Thyroid gland (tissue), 4 donors: Measurements from ENCODE around the gene HES4. TPM values are rescaled to one million over a fixed set of nuclear protein-coding genes. Genes with fewer than 3 reads are reported as not detected.

Experiments
- DNase-seq, 2 donors: peaks; one replicate each; pipeline ENCODE4 v3.0.0-alpha.2; 2019
- H3K27ac ChIP-seq, 3 donors: fragments of 200-600 bp; sonication (generic); 1 replicate in 2 of 3; 2 replicates in 1 of 3; pipeline ENCODE4 v1.5.1; 2016 to 2019; ENCODE audit warnings: mild to moderate bottlenecking in 1 of 3, moderate library complexity in 1 of 3
- H3K27me3 ChIP-seq: fragments of 200-600 bp; sonication (generic); one replicate; pipeline ENCODE4 v1.5.1; 2019
- H3K36me3 ChIP-seq, 2 donors: fragments of 200-600 bp; sonication (generic); one replicate each; pipeline ENCODE4 v1.5.1; 2016 to 2019
- H3K4me1 ChIP-seq, 2 donors: fragments of 200-600 bp; sonication (generic); one replicate each; pipeline ENCODE4 v1.5.1; 2017 to 2019
- H3K4me3 ChIP-seq, 3 donors: fragments of 200-600 bp; sonication (generic); replicated peaks in 1 of 3; 1 replicate in 2 of 3; 2 replicates in 1 of 3; pipeline ENCODE4 v1.5.1; 2016; ENCODE audit warnings: mild to moderate bottlenecking in 1 of 3
- H3K9me3 ChIP-seq: fragments of 200-600 bp; sonication (generic); one replicate; pipeline ENCODE4 v1.5.1; 2017
- POLR2A ChIP-seq, 2 donors: fragments of 450-650 bp; IDR thresholded peaks; one replicate each; pipeline ENCODE4 v1.6.1; 2017; ENCODE audit warnings: antibody characterized with exemption in 2 of 2, mild to moderate bottlenecking in 2 of 2, moderate library complexity in 1 of 2
- WGBS, 2 donors: methylation state at CpG; one replicate each; pipeline ENCODE4 v1.1.5; 2017; 5-methylcytosine and 5-hydroxymethylcytosine counted together
- intact Hi-C: fragments of 100-400 bp; cut with DNase I; formaldehyde crosslinking; loops from one replicate; pipeline ENCODE4 v1.15.1; 2023
- total RNA-seq, 4 donors: library from RNA; depleted of rRNA; stranded (reverse); fragments of >200 nt; gene quantifications; one replicate each; pipeline ENCODE4 v1.2.3, GENCODE V29; 2016
- TF ChIP-seq, protein P1 (sequence below), 6 experiments: fragments of 200-600 bp in 3 of 6; fragments of 450-650 bp in 3 of 6; sonication (generic) in 3 of 6; IDR thresholded peaks; one replicate each; pipeline ENCODE4 v1.5.1; 2016 to 2019; ENCODE audit warnings: antibody characterized with exemption in 6 of 6, mild to moderate bottlenecking in 2 of 6, inconsistent platforms in 1 of 6, moderate library complexity in 1 of 6

The HES4 gene
- total RNA-seq, 4 donors from 2014 or later, result 5.0 to 29.2 (median 18.6) TPM

DNA sequence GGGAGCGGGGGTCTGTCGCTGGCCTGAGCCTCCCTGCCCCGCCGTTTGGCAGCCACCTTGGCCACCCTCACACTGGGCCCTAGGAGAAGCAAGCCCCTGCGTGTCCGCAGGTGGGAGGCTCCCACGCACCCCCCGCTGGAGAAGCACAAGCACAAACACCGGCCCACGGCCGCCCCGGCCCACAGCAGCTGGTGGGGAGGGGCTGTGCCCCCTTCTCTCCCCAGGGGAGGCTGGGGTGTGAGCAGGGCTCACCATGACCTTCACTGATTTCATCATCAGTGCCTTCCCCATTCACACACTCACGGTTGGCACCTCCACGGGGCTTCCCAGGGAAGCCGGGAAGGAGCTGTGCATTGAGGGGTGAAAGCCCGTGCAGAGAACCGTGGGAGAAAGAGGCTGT, 27.9 kb upstream of the HES4 start:
- no peaks in the 10 kb centered on the region for H3K36me3 ChIP-seq
- no peaks in the 10 kb centered on the region for H3K27me3 ChIP-seq
- no peak overlapping the region for H3K27ac ChIP-seq
- peaks cover 29 to 41% of the 10 kb centered on the region in 2 donors for H3K4me1 ChIP-seq
- 71 to 89% methylated on average over 5 to 16 of the region's 17 CpGs for WGBS, 2 donors
- intact Hi-C loops, result no loop called here
- DNase-seq, result no peak
- H3K9me3 ChIP-seq, result no peaks in the 10 kb centered on the region
- TF ChIP-seq, protein P1, sequence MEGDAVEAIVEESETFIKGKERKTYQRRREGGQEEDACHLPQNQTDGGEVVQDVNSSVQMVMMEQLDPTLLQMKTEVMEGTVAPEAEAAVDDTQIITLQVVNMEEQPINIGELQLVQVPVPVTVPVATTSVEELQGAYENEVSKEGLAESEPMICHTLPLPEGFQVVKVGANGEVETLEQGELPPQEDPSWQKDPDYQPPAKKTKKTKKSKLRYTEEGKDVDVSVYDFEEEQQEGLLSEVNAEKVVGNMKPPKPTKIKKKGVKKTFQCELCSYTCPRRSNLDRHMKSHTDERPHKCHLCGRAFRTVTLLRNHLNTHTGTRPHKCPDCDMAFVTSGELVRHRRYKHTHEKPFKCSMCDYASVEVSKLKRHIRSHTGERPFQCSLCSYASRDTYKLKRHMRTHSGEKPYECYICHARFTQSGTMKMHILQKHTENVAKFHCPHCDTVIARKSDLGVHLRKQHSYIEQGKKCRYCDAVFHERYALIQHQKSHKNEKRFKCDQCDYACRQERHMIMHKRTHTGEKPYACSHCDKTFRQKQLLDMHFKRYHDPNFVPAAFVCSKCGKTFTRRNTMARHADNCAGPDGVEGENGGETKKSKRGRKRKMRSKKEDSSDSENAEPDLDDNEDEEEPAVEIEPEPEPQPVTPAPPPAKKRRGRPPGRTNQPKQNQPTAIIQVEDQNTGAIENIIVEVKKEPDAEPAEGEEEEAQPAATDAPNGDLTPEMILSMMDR (IDR thresholded peaks at IDR 0.05), result no peak
- no peak for TF ChIP-seq POLR2A (IDR thresholded peaks at IDR 0.05)
- no peak overlapping the region for H3K4me3 ChIP-seq

DNA sequence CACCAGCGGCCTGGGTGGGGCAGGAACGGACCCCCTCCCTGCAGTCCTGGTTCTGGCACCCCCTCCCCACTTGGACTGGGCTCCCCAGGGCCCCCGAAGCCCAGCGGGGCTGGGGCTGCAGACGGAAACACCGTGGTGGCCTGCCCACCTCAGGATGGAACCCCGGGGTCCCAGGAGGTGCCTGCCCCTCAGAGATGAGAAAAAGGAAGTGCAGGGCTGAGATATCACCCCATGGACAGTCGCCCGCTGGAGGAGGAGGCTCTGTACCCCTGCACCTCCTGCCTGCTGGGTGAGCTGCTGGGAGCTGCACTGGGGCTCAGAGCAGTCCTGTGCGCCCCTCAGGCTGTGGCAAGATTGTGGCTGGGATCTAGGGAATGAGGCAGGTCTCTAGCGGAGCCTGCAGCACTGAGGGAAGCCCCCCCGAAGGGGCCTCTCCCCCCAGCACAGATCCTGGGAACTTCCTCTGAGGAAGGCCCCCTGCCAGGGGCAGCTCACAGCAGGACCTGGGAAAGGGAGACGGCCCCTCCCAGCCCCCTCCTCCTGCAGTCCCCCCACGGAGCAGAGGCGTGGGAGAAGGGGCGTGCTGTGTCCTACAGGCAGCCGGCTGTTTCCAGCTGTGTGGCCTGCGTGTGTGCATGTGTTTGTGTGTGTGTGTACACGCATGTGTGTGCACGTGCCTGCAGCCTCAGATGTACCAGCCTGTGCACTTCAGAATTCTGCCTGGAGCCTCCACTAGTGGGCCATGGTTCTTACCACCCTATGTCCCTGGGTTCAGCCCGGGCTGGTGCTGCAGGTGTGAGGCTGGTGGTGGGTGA, 26.9 kb upstream of the HES4 start:
- Histone ChIP-seq H3K4me3 (no peak overlapping the region), H3K9me3 (no peaks in the 10 kb centered on the region), H3K27me3 (no peaks in the 10 kb centered on the region), H3K27ac (no peak overlapping the region), H3K36me3 (no peaks in the 10 kb centered on the region), H3K4me1 (peaks cover 25 to 35% of the 10 kb centered on the region in 2 donors)
- WGBS, 2 donors, result 82 to 92% methylated on average over 5 to 6 of the region's 21 CpGs
- DNase-seq, result no peak
- TF ChIP-seq, protein P1 (IDR thresholded peaks at IDR 0.05), result no peak
- TF ChIP-seq POLR2A (IDR thresholded peaks at IDR 0.05), result no peak
- intact Hi-C loops, result no loop called here

DNA sequence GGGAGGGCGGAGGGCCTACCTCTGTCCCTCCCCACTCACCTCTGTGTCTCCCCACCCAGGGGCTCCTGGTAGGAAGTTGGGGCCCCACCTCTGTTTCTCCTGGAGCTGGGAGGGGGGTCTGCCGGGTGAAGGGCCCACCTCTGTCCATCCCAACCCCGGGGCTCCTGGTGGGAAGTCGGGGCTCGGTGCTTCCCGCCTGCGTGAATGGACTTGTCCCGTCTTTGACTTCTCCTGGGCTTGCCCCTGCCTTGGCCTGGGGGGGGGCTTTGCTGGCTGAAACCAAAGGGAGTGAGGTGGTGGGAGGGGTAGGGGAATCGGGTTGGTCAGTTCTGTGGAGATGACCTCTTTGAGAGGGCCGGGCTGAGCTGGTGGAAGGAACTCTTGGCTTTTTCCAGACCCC, 25.8 kb upstream of the HES4 start:
- intact Hi-C loops, result no loop called here
- TF ChIP-seq POLR2A (IDR thresholded peaks at IDR 0.05), result no peak
- TF ChIP-seq, protein P1 (IDR thresholded peaks at IDR 0.05), result no peak
- H3K4me3 ChIP-seq, result no peak overlapping the region
- peak overlapping the region in 1 of 3 donors; percentile 91 for H3K27ac ChIP-seq
- no peak for DNase-seq
- 82 to 91% methylated on average over 8 to 9 of the region's 10 CpGs for WGBS, 2 donors
- H3K9me3 ChIP-seq, result no peaks in the 10 kb centered on the region
- H3K27me3 ChIP-seq, result no peaks in the 10 kb centered on the region
- H3K36me3 ChIP-seq, result no peaks in the 10 kb centered on the region
- H3K4me1 ChIP-seq, result peaks cover 33 to 46% of the 10 kb centered on the region in 2 donors

DNA sequence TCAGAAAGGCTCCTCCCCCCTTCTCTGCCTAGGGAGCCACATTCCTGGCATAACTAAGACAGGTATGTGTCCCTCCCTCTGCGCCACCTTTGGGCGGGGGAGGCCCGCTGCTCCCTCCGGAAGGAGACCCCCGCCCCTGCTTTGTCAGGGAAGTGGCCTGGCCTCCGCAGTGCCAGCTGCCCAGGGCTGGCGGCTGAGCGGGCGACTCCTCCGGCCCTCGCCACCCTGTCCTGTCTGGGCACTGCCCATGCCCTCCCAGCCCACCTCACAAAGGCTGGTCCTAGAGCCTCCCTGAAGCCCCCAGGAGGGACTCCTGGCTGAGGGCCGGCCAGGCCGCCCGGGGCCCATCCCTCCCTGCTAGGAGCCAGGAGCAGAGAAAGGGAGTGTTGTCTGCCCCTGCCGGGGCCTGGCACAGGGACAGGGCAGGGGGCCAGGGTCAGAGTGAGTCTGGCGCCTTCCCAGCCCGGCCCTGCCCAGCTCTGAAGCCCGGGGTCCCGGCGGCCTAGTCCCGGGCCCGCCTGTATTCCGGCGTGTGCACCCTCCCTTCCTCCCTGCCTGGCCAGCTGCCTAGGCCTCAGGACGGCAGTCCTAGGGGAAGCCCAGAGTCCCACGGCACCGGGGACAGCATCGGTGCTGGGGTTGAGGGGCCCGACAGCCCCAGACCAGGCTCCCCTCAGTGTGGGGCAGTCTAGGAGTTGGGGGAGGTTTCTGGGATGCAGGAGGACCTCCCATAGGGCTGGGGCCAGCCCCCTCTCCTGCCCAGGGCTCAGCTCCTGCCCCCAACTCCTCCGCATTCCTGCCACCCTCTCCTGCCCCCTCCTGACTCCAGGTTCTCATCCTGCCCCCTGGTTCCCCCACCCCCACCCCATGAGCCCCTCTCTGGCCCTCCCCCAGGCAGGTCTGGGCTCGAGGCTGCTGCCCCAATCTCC, 25.1 kb upstream of the HES4 start:
- Histone ChIP-seq H3K36me3 (no peaks in the 10 kb centered on the region), H3K9me3 (no peaks in the 10 kb centered on the region), H3K27ac (peak overlapping the region; percentile 66 to 91 (median 84)), H3K27me3 (no peaks in the 10 kb centered on the region), H3K4me3 (peak overlapping the region in 1 of 3 donors; percentile 41), H3K4me1 (peaks cover 33 to 47% of the 10 kb centered on the region in 2 donors)
- intact Hi-C loops, result no loop called here
- DNase-seq, result peak; percentile 94 to 95
- 14 to 38% methylated on average over 8 to 12 of the region's 31 CpGs for WGBS, 2 donors
- TF ChIP-seq POLR2A (IDR thresholded peaks at IDR 0.05), result peak; percentile 61 to 71
- TF ChIP-seq, protein P1 (IDR thresholded peaks at IDR 0.05), result peak in 1 of 6 experiments; percentile 3
